ENCODE results near the gene KLF15. TPM values are rescaled to one million over a fixed set of nuclear protein-coding genes. Genes with fewer than 3 reads are reported as not detected.

Gene KLF15
- total RNA-seq, 1 donor from 2014 or later = 28.1 TPM

GRCh38 chr3:126320517-126321293 is 36.5 kb downstream of the KLF15 start:
- no peak for DNase-seq (ENCODE audit: low spot score)

GRCh38 chr3:126319701-126320295 is 37.4 kb downstream of the KLF15 start:
- no peak for DNase-seq (ENCODE audit: low spot score)

- DNase-seq (ENCODE audit: low spot score) = peak; percentile 9
These were observed 39.9 kb downstream of the KLF15 start for GRCh38 chr3:126317029-126317996.

- no peak for DNase-seq (ENCODE audit: low spot score)
These were observed 40.7 kb downstream of the KLF15 start for GRCh38 chr3:126316501-126316939.

GRCh38 chr3:126316031-126316461 is 41.2 kb downstream of the KLF15 start:
- DNase-seq (ENCODE audit: low spot score) = peak; percentile 9

- peak; percentile 10 for DNase-seq (ENCODE audit: low spot score)
These were observed 42.2 kb downstream of the KLF15 start for GRCh38 chr3:126314790-126315658.

- DNase-seq (ENCODE audit: low spot score) = peak; percentile 5
These were observed 42.9 kb downstream of the KLF15 start for GRCh38 chr3:126314305-126314789.

- no peak for DNase-seq (ENCODE audit: low spot score)
These were observed 43.5 kb downstream of the KLF15 start for GRCh38 chr3:126313580-126314304.

GRCh38 chr3:126313166-126313565 is 44.0 kb downstream of the KLF15 start:
- no peak for DNase-seq (ENCODE audit: low spot score)

GRCh38 chr3:126312341-126312740 is 44.9 kb downstream of the KLF15 start:
- DNase-seq (ENCODE audit: low spot score) = no peak

- peak; percentile 3 for DNase-seq (ENCODE audit: low spot score)
These were observed 45.8 kb downstream of the KLF15 start for GRCh38 chr3:126311338-126311978.

GRCh38 chr3:126310816-126311215 is 46.4 kb downstream of the KLF15 start:
- peak; percentile 8 for DNase-seq (ENCODE audit: low spot score)

GRCh38 chr3:126309861-126310655 is 47.1 kb downstream of the KLF15 start:
- DNase-seq (ENCODE audit: low spot score) = peak; percentile 4

- peak; percentile 6 for DNase-seq (ENCODE audit: low spot score)
These were observed 48.0 kb downstream of the KLF15 start for GRCh38 chr3:126309165-126309564.

- DNase-seq (ENCODE audit: low spot score) = no peak
These were observed 48.6 kb downstream of the KLF15 start for GRCh38 chr3:126308394-126309125.

- peak; percentile 5 for DNase-seq (ENCODE audit: low spot score)
These were observed 49.4 kb downstream of the KLF15 start for GRCh38 chr3:126307591-126308393.

GRCh38 chr3:126306888-126307482 is 50.2 kb downstream of the KLF15 start:
- DNase-seq (ENCODE audit: low spot score) = peak; percentile 8
